Fibroblast of lung (primary cell): ENCODE measurements around the gene SPO11. TPM values are rescaled to one million over a fixed set of nuclear protein-coding genes. Genes with fewer than 3 reads are reported as not detected.

Source experiments
- DNase-seq, 2 donors: peaks; one replicate each; pipeline versions ENCODE4 v3.0.0 to v3.0.0-alpha.2; 2010; ENCODE audit warnings: low read depth in 2 of 2
- H2AFZ ChIP-seq: 2 replicates; pipeline ENCODE4 v1.5.1; 2012; ENCODE audit warnings: low read length, control low read depth, inconsistent platforms
- H3K27ac ChIP-seq: 2 replicates; pipeline ENCODE4 v1.5.1; 2011; ENCODE audit warnings: low read length, control low read depth; ENCODE audit not compliant: insufficient read depth
- H3K27me3 ChIP-seq: 2 replicates; pipeline ENCODE4 v1.5.1; 2011; ENCODE audit warnings: mild to moderate bottlenecking, low read length; ENCODE audit not compliant: control insufficient read depth, insufficient read depth
- H3K36me3 ChIP-seq: 2 replicates; pipeline ENCODE4 v1.5.1; 2011; ENCODE audit warnings: low read length; ENCODE audit not compliant: control insufficient read depth, insufficient read depth
- H3K4me1 ChIP-seq: 2 replicates; pipeline ENCODE4 v1.5.1; 2011; ENCODE audit warnings: low read length; ENCODE audit not compliant: control insufficient read depth, insufficient read depth; ENCODE audit errors: extremely low read depth
- H3K4me2 ChIP-seq: 2 replicates; pipeline ENCODE4 v1.5.1; 2011; ENCODE audit warnings: low read length, control low read depth; ENCODE audit not compliant: insufficient read depth; ENCODE audit errors: extremely low read depth
- H3K4me3 ChIP-seq, 4 experiments: fragments of 200-600 bp in 1 of 4; sonication (generic) in 1 of 4; replicated peaks in 1 of 4; 2 replicates each; pipeline ENCODE4 v1.5.1; 2011 to 2016; ENCODE audit warnings: low read length in 4 of 4, low read depth in 3 of 4, mild to moderate bottlenecking in 3 of 4, control low read depth in 2 of 4, inconsistent platforms in 1 of 4, mixed read lengths in 1 of 4; ENCODE audit not compliant: insufficient read depth in 1 of 4; ENCODE audit errors: control extremely low read depth in 1 of 4
- H3K79me2 ChIP-seq: 2 replicates; pipeline ENCODE4 v1.5.1; 2012; ENCODE audit warnings: mild to moderate bottlenecking, low read length, inconsistent platforms; ENCODE audit not compliant: control insufficient read depth, insufficient read depth
- H3K9ac ChIP-seq: 2 replicates; pipeline ENCODE4 v1.5.1; 2011; ENCODE audit warnings: mild to moderate bottlenecking, low read length, control low read depth; ENCODE audit not compliant: insufficient read depth
- H3K9me3 ChIP-seq: 2 replicates; pipeline ENCODE4 v1.5.1; 2012; ENCODE audit warnings: low read depth, low read length; ENCODE audit not compliant: control insufficient read depth, insufficient read depth
- H4K20me1 ChIP-seq: 2 replicates; pipeline ENCODE4 v1.5.1; 2011; ENCODE audit warnings: low read length; ENCODE audit not compliant: control insufficient read depth, insufficient read depth; ENCODE audit errors: extremely low read depth
- EZH2 ChIP-seq: IDR thresholded peaks from 2 replicates; pipeline ENCODE4 v1.5.1; 2012; ENCODE audit warnings: low read length, control low read depth, mild to moderate bottlenecking; ENCODE audit errors: missing control alignments
- polyA plus RNA-seq, 2 donors: library from polyadenylated mRNA; depleted of rRNA in 1 of 2; stranded (reverse) in 1 of 2; unstranded in 1 of 2; fragments of >200 nt; gene quantifications; 2 replicates each; pipeline ENCODE4 v1.2.1, GENCODE V29; 2011 to 2012; ENCODE audit warnings: missing spikeins in 1 of 2
- total RNA-seq: library from RNA; depleted of rRNA; stranded (reverse); fragments of >200 nt; gene quantifications from 2 replicates; pipeline ENCODE4 v1.2.1, GENCODE V29; 2014
- TF ChIP-seq, protein P1 (sequence below), 2 donors: IDR thresholded peaks in 1 of 2; conservative IDR thresholded peaks in 1 of 2; 1 replicate in 1 of 2; 2 replicates in 1 of 2; pipeline ENCODE4 v1.5.1; 2011 to 2012; ENCODE audit warnings: low read length in 2 of 2, control low read depth in 1 of 2, inconsistent platforms in 1 of 2, low read depth in 1 of 2, mild to moderate bottlenecking in 1 of 2

Gene SPO11
- total and polyA plus RNA-seq, 2 donors (not counting 1 experiment from before 2014, with no cell fraction given) = not detected

GRCh38 chr20:57379263-57379647 lies 49.7 kb downstream of the SPO11 start:
- Histone ChIP-seq H4K20me1 (no peaks in the 10 kb centered on the region), H3K4me1 (no peaks in the 10 kb centered on the region), H3K9ac (no peak overlapping the region), H3K4me3 (no peak overlapping the region), H3K79me2 (no peaks in the 10 kb centered on the region), H3K36me3 (peaks cover 16% of the 10 kb centered on the region), H3K4me2 (no peak overlapping the region), H2AFZ (no peak overlapping the region), H3K9me3 (no peaks in the 10 kb centered on the region), H3K27ac (no peak overlapping the region), H3K27me3 (no peaks in the 10 kb centered on the region)
- no peak for DNase-seq
- no peak for TF ChIP-seq EZH2
- TF ChIP-seq, protein P1, sequence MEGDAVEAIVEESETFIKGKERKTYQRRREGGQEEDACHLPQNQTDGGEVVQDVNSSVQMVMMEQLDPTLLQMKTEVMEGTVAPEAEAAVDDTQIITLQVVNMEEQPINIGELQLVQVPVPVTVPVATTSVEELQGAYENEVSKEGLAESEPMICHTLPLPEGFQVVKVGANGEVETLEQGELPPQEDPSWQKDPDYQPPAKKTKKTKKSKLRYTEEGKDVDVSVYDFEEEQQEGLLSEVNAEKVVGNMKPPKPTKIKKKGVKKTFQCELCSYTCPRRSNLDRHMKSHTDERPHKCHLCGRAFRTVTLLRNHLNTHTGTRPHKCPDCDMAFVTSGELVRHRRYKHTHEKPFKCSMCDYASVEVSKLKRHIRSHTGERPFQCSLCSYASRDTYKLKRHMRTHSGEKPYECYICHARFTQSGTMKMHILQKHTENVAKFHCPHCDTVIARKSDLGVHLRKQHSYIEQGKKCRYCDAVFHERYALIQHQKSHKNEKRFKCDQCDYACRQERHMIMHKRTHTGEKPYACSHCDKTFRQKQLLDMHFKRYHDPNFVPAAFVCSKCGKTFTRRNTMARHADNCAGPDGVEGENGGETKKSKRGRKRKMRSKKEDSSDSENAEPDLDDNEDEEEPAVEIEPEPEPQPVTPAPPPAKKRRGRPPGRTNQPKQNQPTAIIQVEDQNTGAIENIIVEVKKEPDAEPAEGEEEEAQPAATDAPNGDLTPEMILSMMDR (conservative IDR thresholded peaks at IDR 0.05 in 1 of 2, IDR thresholded peaks at IDR 0.05 in 1 of 2; ENCODE audit: low read depth in 1 of 2, low read length in 2 of 2) = no peak

GRCh38 chr20:57380081-57380750 lies 50.6 kb downstream of the SPO11 start:
- Histone ChIP-seq H4K20me1 (no peaks in the 10 kb centered on the region), H3K9ac (no peak overlapping the region), H3K27me3 (no peaks in the 10 kb centered on the region), H3K36me3 (peaks cover 12% of the 10 kb centered on the region), H3K79me2 (no peaks in the 10 kb centered on the region), H3K4me2 (no peak overlapping the region), H3K27ac (no peak overlapping the region), H3K4me1 (no peaks in the 10 kb centered on the region), H2AFZ (no peak overlapping the region), H3K9me3 (no peaks in the 10 kb centered on the region), H3K4me3 (no peak overlapping the region)
- no peak for DNase-seq
- TF ChIP-seq, protein P1 (conservative IDR thresholded peaks at IDR 0.05 in 1 of 2, IDR thresholded peaks at IDR 0.05 in 1 of 2; ENCODE audit: low read depth in 1 of 2, low read length in 2 of 2) = no peak
- TF ChIP-seq EZH2 = no peak

DNA sequence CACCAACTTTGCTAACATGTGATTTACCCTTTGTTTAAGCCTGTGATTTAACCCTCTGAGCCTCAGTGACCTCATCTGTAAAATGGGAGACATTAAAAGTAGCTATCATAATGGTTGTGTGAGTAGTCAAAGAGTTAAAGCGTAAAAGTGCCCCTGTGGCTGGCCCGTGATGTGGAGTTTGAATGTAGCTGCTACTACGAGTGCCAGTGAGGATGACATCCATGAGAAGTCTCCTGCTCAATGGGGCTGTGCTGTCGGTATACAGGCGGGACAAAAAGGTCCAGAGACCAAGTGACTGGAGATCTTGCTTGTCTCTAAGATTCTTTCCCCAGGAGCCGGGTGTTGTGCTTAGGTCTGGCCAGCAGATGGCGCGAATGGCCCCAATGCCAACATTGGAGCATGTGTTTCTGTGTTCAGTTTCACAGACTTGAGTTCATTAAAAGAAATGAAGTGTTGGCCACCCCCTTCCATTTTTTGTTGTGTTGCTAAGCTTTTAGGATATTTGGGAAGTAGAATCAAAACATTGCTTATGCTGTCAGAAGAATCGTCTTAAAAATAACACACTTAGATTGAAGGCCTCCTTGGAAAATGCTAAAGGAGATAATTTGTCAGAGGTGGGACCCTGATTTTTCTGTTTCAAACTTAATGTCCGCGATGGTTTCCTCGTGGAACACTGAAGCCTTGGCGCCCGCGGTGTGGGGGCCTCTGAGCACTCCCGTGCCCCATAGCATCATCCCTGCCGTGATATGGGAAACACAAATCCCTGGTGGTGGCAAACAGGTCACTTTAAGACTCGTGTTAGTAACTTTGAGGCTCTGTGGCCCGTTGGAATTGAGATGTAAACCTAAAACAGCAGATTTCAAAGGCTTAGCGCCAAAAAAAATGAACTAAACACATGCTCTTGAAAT lies 52.2 kb downstream of the SPO11 start:
- Histone ChIP-seq H3K27me3 (no peaks in the 10 kb centered on the region), H3K4me3 (no peak overlapping the region), H3K9me3 (no peaks in the 10 kb centered on the region), H4K20me1 (no peaks in the 10 kb centered on the region), H2AFZ (no peak overlapping the region), H3K36me3 (peaks cover 5% of the 10 kb centered on the region), H3K4me2 (no peak overlapping the region), H3K79me2 (no peaks in the 10 kb centered on the region), H3K27ac (no peak overlapping the region), H3K4me1 (no peaks in the 10 kb centered on the region), H3K9ac (no peak overlapping the region)
- TF ChIP-seq EZH2 = no peak
- TF ChIP-seq, protein P1 (conservative IDR thresholded peaks at IDR 0.05 in 1 of 2, IDR thresholded peaks at IDR 0.05 in 1 of 2; ENCODE audit: low read depth in 1 of 2, low read length in 2 of 2) = peak; percentile 92 to 96
- peak; percentile 40 to 72 for DNase-seq
